Choroid plexus epithelial cell (primary cell): ENCODE results near the gene RIMS1.

Experiments
- DNase-seq: peaks from one replicate; pipeline ENCODE4 v3.0.0-alpha.2; 2010; ENCODE audit warnings: low read depth
- H3K4me3 ChIP-seq: 2 replicates; pipeline ENCODE4 v1.5.1; 2011; ENCODE audit warnings: low read depth, mild to moderate bottlenecking, control low read depth, low read length, moderate library complexity
- TF ChIP-seq, protein P1 (sequence below): conservative IDR thresholded peaks from 2 replicates; pipeline ENCODE4 v1.5.1; 2011; ENCODE audit warnings: low read depth, mild to moderate bottlenecking, control low read depth, inconsistent platforms, low read length, moderate library complexity

RIMS1 gene

DNA sequence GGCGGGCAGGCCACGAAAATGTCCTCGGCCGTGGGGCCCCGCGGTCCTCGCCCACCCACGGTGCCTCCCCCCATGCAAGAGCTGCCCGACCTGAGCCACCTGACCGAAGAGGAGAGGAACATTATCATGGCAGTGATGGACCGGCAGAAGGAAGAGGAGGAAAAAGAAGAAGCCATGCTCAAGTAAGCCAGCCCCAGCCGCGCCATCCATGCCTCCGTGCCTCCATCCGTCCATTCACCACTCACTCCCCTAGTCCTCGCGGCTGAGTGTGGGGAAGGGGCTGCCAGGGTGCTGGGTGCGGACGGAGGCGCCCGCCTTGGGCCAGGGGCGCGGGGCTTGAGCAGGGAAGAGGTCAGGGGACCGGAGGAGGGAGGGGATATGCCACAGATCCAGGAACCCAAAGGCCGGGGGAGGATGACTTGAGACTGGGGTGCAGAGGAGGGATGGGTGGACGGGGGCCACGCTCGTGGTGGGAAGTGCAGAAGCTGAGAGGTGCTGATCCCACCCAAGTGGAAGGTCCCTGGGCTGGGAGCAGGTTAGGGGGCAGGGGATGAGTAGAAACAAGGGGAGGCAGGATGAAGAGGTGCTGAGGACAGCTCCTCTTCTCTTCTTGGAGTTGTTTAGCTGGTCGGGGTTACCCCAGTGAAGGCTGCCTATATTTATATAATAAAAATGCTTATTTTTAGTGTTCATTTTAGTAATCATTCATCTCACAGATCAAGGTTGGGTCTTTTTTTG, 825 bp downstream of the RIMS1 start:
- TF ChIP-seq, protein P1, sequence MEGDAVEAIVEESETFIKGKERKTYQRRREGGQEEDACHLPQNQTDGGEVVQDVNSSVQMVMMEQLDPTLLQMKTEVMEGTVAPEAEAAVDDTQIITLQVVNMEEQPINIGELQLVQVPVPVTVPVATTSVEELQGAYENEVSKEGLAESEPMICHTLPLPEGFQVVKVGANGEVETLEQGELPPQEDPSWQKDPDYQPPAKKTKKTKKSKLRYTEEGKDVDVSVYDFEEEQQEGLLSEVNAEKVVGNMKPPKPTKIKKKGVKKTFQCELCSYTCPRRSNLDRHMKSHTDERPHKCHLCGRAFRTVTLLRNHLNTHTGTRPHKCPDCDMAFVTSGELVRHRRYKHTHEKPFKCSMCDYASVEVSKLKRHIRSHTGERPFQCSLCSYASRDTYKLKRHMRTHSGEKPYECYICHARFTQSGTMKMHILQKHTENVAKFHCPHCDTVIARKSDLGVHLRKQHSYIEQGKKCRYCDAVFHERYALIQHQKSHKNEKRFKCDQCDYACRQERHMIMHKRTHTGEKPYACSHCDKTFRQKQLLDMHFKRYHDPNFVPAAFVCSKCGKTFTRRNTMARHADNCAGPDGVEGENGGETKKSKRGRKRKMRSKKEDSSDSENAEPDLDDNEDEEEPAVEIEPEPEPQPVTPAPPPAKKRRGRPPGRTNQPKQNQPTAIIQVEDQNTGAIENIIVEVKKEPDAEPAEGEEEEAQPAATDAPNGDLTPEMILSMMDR: no peak
- DNase-seq: peak; percentile 1
- H3K4me3 ChIP-seq: peak overlapping the region; percentile 41

DNA sequence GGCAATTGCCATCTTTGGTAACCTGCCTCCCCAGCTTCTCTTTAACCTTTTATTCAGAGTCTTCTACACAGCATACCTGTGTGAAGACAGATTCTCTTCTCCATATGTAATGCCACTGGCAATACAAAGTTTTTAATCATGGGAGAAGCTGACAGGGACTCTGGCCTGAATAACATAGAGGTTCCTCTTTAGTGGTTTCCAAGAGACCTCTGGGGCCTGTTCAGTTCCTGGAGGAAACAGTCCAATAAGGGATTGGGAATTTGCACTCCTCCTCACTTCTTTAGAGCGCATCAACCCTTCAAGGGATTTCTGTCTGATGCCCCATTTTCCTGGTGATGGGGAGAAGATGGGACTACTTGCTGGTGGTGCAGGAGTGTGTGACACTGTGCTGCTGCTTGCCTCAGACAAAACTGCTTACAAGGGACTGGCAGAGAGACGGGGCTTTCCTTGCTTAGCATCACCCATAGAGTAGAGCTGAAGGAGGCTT, 1.4 kb downstream of the RIMS1 start:
- DNase-seq: no peak
- H3K4me3 ChIP-seq: no peak overlapping the region
- TF ChIP-seq, protein P1: no peak

DNA sequence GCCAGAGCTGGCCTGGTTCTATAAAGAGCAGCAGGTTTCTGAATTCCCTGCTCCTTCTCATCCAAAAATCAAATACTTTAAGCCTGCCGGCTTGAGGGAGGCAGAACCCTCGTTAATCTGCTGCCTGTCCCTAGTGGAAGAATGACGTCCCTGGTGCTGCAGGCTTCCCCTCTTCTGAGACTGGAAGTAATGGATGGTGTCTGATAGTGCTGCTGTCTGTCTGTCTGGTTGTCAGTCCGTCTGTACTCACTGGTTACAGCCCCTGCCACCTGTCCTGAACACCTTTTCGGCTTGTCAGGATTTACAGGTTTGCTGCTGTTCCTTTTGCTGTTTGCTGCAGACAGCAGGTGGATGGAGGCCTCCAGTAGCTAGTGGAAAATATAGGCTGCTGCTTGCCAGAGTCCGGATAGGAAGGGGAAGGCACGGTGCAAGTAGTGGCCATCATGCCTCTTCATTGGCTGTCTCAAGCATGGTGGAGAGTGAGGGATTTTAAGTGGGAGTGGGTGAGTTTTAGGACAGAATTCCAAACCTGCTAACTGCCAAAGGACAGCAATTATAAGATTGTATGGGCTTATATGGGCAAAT, 2.5 kb downstream of the RIMS1 start:
- TF ChIP-seq, protein P1: no peak
- H3K4me3 ChIP-seq: no peak overlapping the region
- DNase-seq: no peak

DNA sequence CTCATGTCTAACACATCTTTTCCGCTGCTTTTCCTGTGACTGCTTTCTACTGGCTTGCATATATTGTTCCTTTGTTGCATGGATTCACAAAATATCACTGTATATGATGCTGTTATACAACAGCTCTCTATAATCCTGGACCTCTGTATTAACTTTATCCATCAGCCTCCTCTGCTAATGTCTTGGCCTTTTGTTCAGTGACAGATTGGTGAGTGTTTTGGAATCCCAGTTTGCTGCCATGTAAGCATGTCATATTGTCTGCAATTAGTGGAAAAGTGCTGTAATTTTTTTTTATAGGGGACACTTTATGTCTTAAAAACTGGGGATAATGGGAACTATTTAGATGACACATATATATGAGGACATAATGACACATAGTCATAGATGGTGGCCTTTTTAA, 3.0 kb downstream of the RIMS1 start:
- DNase-seq: no peak
- TF ChIP-seq, protein P1: no peak

DNA sequence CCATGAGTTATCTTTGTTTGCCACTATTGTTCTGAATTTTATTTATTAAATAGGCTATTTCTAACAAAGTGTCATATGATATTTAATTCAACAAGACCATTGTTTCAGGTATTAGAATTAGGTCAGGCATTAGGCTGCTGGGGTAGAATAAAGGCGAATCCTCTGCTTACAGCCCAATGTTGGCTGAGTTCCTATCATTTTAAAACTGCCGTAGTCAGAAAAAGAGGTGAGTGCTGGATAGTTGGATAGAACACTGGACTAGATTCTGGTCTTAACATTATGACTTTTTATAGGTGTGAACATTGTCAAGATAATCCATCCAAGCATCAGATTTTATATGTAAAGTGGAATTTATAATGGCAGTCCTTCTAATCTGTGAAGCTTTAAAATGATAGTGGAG, 6.3 kb downstream of the RIMS1 start:
- TF ChIP-seq, protein P1: no peak
- no peak for DNase-seq
- H3K4me3 ChIP-seq: no peak overlapping the region

More for the DNA sequence above, 3.0 kb downstream of the RIMS1 start:
- H3K4me3 ChIP-seq: no peak overlapping the region

DNA sequence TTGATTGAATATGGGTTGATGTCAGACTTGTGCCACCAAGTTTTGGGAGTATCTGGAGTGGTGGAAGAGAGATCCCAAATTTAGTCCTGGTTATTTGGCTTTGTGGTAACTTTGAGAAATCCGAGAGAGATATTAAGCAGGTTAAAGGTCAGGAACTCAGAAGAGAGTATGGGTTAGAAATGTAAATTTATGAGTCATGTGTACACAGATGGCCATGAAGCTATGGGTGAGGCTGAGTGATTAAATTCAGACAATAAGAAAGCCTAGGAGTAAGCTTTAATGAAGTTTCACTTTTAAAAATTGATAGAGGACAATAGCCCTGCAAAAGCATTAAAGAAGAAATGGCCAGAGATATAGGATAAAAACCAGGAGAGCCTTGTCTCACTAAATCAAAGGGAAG, 14.3 kb downstream of the RIMS1 start:
- TF ChIP-seq, protein P1: no peak
- no peak for DNase-seq
- H3K4me3 ChIP-seq: no peak overlapping the region

DNA sequence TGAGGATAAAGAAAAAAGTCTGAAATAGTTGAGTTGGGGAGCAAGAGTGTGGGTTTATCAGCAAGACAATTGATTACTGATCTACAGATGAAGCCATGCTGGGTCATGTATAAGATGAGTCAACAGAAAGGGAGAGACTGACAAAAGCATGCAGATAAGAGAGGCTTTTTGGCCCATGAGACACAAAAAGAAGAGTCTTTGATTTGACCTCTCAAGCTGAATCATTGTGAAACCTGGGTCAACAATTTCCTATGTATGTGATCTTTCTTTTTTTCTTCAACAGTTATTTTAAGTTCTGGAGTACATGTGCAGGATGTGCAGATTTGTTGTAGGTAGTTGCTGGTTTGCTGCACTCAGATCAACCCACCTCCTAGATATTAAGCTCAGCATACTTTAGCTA, 15.9 kb downstream of the RIMS1 start:
- TF ChIP-seq, protein P1: no peak
- no peak for DNase-seq
- H3K4me3 ChIP-seq: no peak overlapping the region
